Right atrium auricular region (tissue), 2 donors: Measurements from ENCODE around the gene DPYSL5. TPM values are rescaled to one million over a fixed set of nuclear protein-coding genes. Genes with fewer than 3 reads are reported as not detected.

Experiments
- DNase-seq: peaks from one replicate; pipeline ENCODE4 v3.0.0-alpha.2; 2019; ENCODE audit warnings: low spot score
- H3K27ac ChIP-seq, 2 donors: fragments of 200-600 bp; sonication (generic); 1 replicate in 1 of 2; 2 replicates in 1 of 2; pipeline ENCODE4 v1.5.1; 2016 to 2019
- H3K27me3 ChIP-seq, 2 donors: fragments of 200-600 bp; sonication (generic); one replicate each; pipeline versions ENCODE4 v1.5.1 to v1.6.0; 2017 to 2019
- H3K36me3 ChIP-seq: fragments of 200-600 bp; sonication (generic); one replicate; pipeline ENCODE4 v1.5.1; 2016
- H3K4me1 ChIP-seq, 2 donors: fragments of 200-600 bp; sonication (generic); one replicate each; pipeline versions ENCODE4 v1.5.1 to v1.6.0; 2017 to 2019
- H3K4me3 ChIP-seq, 2 donors: fragments of 200-600 bp; sonication (generic); 1 replicate in 1 of 2; 2 replicates in 1 of 2; pipeline ENCODE4 v1.5.1; 2017 to 2019; ENCODE audit warnings: mild to moderate bottlenecking in 1 of 2, moderate library complexity in 1 of 2
- H3K9me3 ChIP-seq, 2 donors: fragments of 200-600 bp; sonication (generic); one replicate each; pipeline ENCODE4 v1.5.1; 2019
- total RNA-seq, 2 donors: library from RNA; depleted of rRNA; stranded (reverse); fragments of >200 nt; gene quantifications; one replicate each; pipeline ENCODE4 v1.1.0, GENCODE V29; 2016
- TF ChIP-seq, protein P1 (sequence below), 2 donors: fragments of 200-600 bp; sonication (generic); IDR thresholded peaks; one replicate each; pipeline ENCODE4 v1.5.1; 2019; ENCODE audit warnings: antibody characterized with exemption in 2 of 2

Gene DPYSL5
- total RNA-seq, 2 donors from 2014 or later = 0.12 TPM; not detected in 1

DNA sequence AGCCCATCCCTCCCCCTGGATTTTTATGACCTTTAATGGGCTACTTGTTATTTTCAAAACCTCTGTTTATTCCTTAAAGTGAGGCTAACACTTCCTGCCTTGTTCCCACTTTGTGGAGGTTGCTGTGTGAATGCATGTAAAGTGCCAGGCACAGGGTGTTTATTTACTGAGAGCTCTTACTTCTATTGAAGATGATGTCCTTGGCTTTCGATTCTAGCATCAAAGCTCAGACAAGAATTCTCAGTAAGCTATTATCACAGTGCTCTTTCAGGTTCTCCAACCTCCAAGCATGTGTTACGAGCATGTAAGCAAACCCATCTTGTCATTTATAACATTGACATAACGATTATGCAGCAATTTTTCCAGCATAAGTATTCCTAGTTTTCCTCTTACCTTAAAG, 44.2 kb downstream of the DPYSL5 start:
- Histone ChIP-seq H3K36me3 (no peaks in the 10 kb centered on the region), H3K4me1 (no peaks in the 10 kb centered on the region), H3K4me3 (no peak overlapping the region), H3K27me3 (no peaks in the 10 kb centered on the region), H3K27ac (no peak overlapping the region), H3K9me3 (peaks cover 0 to 11% of the 10 kb centered on the region in 2 donors)
- TF ChIP-seq, protein P1, sequence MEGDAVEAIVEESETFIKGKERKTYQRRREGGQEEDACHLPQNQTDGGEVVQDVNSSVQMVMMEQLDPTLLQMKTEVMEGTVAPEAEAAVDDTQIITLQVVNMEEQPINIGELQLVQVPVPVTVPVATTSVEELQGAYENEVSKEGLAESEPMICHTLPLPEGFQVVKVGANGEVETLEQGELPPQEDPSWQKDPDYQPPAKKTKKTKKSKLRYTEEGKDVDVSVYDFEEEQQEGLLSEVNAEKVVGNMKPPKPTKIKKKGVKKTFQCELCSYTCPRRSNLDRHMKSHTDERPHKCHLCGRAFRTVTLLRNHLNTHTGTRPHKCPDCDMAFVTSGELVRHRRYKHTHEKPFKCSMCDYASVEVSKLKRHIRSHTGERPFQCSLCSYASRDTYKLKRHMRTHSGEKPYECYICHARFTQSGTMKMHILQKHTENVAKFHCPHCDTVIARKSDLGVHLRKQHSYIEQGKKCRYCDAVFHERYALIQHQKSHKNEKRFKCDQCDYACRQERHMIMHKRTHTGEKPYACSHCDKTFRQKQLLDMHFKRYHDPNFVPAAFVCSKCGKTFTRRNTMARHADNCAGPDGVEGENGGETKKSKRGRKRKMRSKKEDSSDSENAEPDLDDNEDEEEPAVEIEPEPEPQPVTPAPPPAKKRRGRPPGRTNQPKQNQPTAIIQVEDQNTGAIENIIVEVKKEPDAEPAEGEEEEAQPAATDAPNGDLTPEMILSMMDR (IDR thresholded peaks at IDR 0.05) = no peak
- DNase-seq = no peak

DNA sequence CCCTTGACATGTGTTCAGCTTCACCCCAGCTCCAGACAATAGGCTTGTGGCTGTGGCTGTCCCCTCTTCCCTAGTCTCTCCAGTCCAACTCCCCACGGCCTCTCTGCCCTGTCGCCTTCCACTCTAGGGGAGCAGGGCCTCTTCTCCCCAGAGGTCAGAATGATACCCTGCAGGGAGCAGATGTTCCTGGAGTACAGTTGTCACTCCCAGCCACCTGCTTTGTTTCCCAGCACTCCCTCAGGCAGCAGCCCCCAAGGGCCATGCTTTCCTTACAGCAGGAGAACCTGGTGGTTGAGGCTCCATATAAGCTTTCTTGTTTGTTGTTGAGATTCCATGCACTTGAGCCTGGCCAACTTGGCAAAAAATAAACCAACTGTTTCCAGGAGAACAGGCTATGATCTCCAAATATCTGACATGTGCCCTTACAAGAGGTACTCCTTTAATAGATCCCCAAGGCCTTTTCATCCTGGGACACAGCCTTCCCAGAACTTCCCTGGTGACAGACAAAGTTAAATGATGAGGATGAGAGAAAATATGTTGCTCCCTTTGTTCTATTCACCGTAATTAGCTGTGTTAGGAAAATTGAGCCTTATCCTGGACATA, 45.1 kb downstream of the DPYSL5 start:
- TF ChIP-seq, protein P1 (IDR thresholded peaks at IDR 0.05) = no peak
- Histone ChIP-seq H3K36me3 (no peaks in the 10 kb centered on the region), H3K27me3 (no peaks in the 10 kb centered on the region), H3K4me1 (no peaks in the 10 kb centered on the region), H3K27ac (no peak overlapping the region), H3K9me3 (peaks cover 0 to 11% of the 10 kb centered on the region in 2 donors), H3K4me3 (no peak overlapping the region)
- no peak for DNase-seq

DNA sequence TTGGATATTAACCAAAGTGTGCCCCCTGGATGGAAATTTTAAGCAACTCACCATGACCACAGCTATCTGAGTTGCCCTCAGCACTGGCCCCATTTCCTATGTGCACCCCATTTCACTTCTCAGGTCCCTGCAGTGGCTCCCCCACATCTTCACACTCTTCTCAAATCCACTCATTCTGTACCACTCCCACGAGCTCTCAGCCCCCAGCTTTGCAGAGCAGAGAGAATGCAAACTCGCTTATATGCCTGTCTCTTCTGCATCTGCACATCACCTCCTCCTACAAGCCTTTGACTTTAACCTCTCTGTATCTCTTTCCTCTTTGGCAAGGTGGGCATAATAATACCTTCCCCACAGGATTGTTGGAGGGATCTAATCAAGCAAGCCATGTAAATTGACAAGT, 46.2 kb downstream of the DPYSL5 start:
- H3K4me1 ChIP-seq = no peaks in the 10 kb centered on the region
- H3K27me3 ChIP-seq = no peaks in the 10 kb centered on the region
- TF ChIP-seq, protein P1 (IDR thresholded peaks at IDR 0.05) = no peak

DNA sequence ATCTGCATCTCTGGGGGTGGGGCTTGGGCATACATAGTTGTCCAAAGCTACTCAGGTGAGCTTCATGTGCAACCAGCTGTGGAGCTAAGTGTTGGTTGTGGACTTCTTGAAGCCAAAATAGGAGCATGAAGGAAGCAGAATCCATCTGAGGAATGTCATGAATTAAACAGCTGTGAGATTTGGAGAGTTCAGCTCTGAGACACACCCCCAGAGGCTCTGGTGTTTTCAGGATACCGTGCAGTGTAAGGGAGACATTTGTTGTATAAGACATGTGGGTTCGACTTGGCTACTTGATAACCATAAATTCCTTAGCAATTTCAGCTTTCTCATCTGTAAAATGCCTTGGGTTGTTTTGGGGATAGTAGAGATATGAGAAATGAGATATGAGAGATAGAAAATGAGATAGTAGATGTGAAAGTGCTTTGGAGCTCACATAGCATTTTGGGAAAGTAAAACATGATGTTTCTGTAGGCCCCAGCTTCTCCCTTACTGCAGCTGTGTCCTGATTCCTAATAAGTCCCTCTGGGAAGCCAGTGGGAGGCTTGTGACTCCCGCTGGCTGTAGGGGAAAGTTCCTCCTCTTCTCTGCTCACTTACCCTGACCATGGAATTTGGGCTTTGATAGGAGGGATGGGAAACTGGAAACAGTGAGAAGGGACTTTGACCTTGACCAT, 50.0 kb downstream of the DPYSL5 start:
- no peak for DNase-seq
- Histone ChIP-seq H3K27ac (no peak overlapping the region), H3K36me3 (no peaks in the 10 kb centered on the region), H3K9me3 (peaks cover 0 to 11% of the 10 kb centered on the region in 2 donors), H3K27me3 (no peaks in the 10 kb centered on the region), H3K4me1 (no peaks in the 10 kb centered on the region), H3K4me3 (no peak overlapping the region)
- TF ChIP-seq, protein P1 (IDR thresholded peaks at IDR 0.05) = no peak

More for the DNA sequence above, 46.2 kb downstream of the DPYSL5 start:
- no peak for DNase-seq
- H3K4me3 ChIP-seq = no peak overlapping the region
- H3K36me3 ChIP-seq = no peaks in the 10 kb centered on the region
- no peak overlapping the region for H3K27ac ChIP-seq
- H3K9me3 ChIP-seq = peaks cover 0 to 11% of the 10 kb centered on the region in 2 donors

DNA sequence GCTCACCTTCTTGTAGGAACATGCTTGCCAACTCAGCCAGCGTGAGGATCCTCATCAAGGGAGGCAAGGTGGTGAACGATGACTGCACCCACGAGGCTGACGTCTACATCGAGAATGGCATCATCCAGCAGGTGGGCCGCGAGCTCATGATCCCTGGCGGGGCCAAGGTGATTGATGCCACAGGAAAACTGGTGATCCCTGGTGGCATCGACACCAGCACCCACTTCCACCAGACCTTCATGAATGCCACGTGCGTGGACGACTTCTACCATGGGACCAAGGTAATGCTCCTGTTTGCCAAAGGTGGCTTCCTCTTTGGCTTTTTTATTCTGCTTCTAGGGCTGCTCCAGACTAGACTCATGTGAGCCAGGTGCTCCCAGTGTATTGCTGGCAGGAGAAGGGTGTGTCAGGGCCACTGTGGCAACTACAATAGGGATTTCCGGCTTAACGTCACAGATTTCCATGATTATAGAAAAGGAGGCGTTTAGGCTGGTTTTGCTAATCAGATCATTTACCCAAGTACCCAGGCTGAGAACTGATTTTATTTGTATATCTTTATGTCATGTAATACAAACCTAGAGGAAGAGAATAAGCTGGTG, 50.6 kb downstream of the DPYSL5 start:
- TF ChIP-seq, protein P1 (IDR thresholded peaks at IDR 0.05) = no peak
- H3K27me3 ChIP-seq = no peaks in the 10 kb centered on the region
- no peak overlapping the region for H3K27ac ChIP-seq
- no peak overlapping the region for H3K4me3 ChIP-seq
- no peaks in the 10 kb centered on the region for H3K36me3 ChIP-seq
- H3K9me3 ChIP-seq = peaks cover 0 to 11% of the 10 kb centered on the region in 2 donors
- H3K4me1 ChIP-seq = no peaks in the 10 kb centered on the region
- DNase-seq = no peak
